Breast epithelium (tissue), 4 donors: Measurements from ENCODE around the gene SLC22A23. TPM values are rescaled to one million over a fixed set of nuclear protein-coding genes. Genes with fewer than 3 reads are reported as not detected.

Experiments
- DNase-seq, 2 donors: peaks; one replicate each; pipeline ENCODE4 v3.0.0-alpha.2; 2019; ENCODE audit warnings: low spot score in 2 of 2
- H3K27ac ChIP-seq, 2 donors: fragments of 200-600 bp; sonication (generic) in 1 of 2; one replicate each; pipeline ENCODE4 v1.5.1; 2016 to 2019; ENCODE audit warnings: mild to moderate bottlenecking in 1 of 2
- H3K27me3 ChIP-seq, 2 donors: fragments of 200-600 bp; sonication (generic) in 1 of 2; one replicate each; pipeline versions ENCODE4 v1.5.1 to v1.6.0; 2017 to 2019; ENCODE audit warnings: control low read depth in 1 of 2, mild to moderate bottlenecking in 1 of 2
- H3K36me3 ChIP-seq: fragments of 200-600 bp; one replicate; pipeline ENCODE4 v1.5.1; 2019
- H3K4me1 ChIP-seq, 2 donors: fragments of 200-600 bp; sonication (generic); one replicate each; pipeline ENCODE4 v1.5.1; 2016 to 2019; ENCODE audit warnings: control low read depth in 1 of 2
- H3K4me3 ChIP-seq, 3 donors: fragments of 200-600 bp; sonication (generic); 1 replicate in 2 of 3; 2 replicates in 1 of 3; pipeline ENCODE4 v1.5.1; 2016 to 2019; ENCODE audit warnings: mild to moderate bottlenecking in 3 of 3, moderate library complexity in 2 of 3
- H3K9me3 ChIP-seq, 2 donors: fragments of 200-600 bp; sonication (generic) in 1 of 2; one replicate each; pipeline ENCODE4 v1.5.1; 2016 to 2019; ENCODE audit warnings: control low read depth in 1 of 2
- POLR2A ChIP-seq: fragments of 450-650 bp; IDR thresholded peaks from one replicate; pipeline ENCODE4 v1.6.1; 2016; ENCODE audit warnings: antibody characterized with exemption, mild to moderate bottlenecking, moderate library complexity
- POLR2AphosphoS5 ChIP-seq, 3 donors: sonication (generic); formaldehyde crosslinking; IDR thresholded peaks; one replicate each; pipeline ENCODE4 v1.6.1; 2017; ENCODE audit warnings: antibody characterized with exemption in 3 of 3
- intact Hi-C: fragments of 100-400 bp; cut with DNase I; formaldehyde crosslinking; loops from one replicate; pipeline ENCODE4 v1.15.1; 2023; ENCODE audit warnings: low total_unique reads
- total RNA-seq, 3 donors: library from RNA; depleted of rRNA; stranded (reverse); fragments of >200 nt; gene quantifications; one replicate each; pipeline ENCODE4 v1.1.0, GENCODE V29; 2016
- TF ChIP-seq, protein P1 (sequence below), 3 donors: fragments of 450-650 bp; IDR thresholded peaks; one replicate each; pipeline ENCODE4 v1.5.1; 2016 to 2017; ENCODE audit warnings: antibody characterized with exemption in 3 of 3, mild to moderate bottlenecking in 3 of 3, moderate library complexity in 3 of 3

SLC22A23 gene
- total RNA-seq, 3 donors from 2014 or later: 10.9 to 26.3 (median 22.9) TPM

DNA sequence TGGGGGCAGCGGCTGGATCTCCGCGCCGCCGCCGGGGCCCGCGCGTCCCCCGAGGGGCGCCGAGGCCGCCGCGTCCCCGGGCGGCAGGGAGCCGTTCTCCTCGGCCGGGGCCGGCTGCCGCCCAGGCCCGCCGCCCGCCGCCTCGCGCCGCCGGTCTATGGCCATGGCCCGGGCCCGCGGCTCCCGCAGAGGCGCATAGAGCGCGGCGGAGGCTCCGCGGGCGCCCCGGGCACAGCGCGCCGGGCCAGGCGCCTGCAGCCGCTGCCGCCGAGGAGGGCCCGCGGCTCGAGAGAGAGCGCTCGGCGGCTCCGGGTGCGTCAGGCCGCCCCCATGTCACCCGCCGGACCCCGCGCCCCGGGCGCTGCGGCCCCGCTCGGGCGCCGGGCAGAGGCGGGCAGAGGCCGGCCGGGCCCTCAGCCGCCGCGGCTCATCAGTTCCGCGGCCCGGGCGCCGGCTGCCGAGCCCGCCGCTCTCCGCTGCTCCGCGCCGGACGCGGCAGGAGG, 404 bp downstream of the SLC22A23 start:
- no peak for TF ChIP-seq POLR2A
- TF ChIP-seq, protein P1, sequence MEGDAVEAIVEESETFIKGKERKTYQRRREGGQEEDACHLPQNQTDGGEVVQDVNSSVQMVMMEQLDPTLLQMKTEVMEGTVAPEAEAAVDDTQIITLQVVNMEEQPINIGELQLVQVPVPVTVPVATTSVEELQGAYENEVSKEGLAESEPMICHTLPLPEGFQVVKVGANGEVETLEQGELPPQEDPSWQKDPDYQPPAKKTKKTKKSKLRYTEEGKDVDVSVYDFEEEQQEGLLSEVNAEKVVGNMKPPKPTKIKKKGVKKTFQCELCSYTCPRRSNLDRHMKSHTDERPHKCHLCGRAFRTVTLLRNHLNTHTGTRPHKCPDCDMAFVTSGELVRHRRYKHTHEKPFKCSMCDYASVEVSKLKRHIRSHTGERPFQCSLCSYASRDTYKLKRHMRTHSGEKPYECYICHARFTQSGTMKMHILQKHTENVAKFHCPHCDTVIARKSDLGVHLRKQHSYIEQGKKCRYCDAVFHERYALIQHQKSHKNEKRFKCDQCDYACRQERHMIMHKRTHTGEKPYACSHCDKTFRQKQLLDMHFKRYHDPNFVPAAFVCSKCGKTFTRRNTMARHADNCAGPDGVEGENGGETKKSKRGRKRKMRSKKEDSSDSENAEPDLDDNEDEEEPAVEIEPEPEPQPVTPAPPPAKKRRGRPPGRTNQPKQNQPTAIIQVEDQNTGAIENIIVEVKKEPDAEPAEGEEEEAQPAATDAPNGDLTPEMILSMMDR (IDR thresholded peaks at IDR 0.05): no peak
- TF ChIP-seq POLR2AphosphoS5 (IDR thresholded peaks at IDR 0.05): no peak
- no peak for DNase-seq
- Histone ChIP-seq H3K27me3 (no peaks in the 10 kb centered on the region), H3K4me1 (peaks cover 0 to 2% of the 10 kb centered on the region in 2 donors), H3K36me3 (no peaks in the 10 kb centered on the region), H3K4me3 (peak overlapping the region; percentile 52 to 86 (median 68)), H3K27ac (peak overlapping the region; percentile 74 to 82), H3K9me3 (no peaks in the 10 kb centered on the region)
- intact Hi-C loops: no loop called here

DNA sequence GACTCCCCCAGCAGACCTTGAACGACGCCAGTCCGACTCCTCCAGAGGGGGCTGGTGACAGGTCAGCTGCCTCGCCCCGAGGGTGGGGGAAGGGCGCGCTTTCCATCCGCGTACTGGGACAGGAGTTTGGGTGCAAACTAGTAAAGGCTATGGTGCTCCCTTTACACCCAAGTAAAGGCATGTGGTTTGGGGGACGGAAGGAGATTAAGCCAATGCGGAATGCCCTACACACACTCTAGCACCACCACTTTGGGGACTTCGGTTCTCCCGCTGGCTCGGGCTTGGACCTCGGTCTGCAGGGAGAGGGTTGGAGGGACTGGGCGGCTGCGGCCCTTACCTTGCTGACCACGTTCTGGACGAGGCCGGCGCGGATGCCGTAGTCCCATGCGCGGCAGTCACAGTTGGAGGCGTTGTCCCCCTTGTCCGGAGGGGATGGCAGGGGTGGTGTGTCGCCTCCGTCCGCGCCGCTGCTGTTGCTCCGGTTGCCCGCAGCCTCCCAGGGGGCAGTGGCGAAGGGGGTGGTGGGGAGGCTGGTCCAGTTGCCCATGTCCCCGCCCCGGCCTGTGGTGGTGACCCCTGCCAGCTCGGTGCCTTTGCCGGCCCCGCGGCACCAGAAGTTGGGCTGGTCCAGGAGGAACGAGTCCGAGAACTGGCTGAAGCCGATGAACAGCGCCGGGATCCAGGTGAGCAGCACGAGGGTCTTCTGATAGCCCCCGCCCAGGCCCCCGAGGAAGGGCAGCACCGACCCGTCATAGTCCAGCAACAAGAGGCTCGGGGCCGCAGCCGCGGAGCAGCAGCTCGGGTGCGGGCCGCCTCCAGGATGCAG, 1.1 kb downstream of the SLC22A23 start:
- DNase-seq: peak in 1 of 2 donors; percentile 39

DNA sequence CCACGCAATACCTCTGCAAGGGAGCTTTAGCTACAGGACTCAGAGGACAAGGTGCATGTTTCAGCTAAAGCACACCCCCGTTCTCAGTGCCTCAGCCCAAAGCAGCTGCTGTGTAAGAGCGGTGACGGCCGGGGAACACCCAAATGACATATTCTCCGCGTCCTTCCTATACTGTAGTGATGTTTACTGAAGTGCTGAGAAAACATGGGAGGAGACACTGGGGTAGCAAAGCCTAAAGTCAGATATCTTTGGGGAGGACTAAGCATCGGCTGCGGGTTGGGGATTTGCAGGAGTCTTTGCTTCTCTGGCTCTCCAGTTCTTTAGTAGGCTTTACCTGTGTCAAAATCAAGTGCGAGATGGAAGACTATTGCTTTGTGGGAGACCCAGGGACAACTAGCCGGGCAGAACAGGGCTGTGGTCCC, 1.7 kb downstream of the SLC22A23 start:
- H3K9me3 ChIP-seq: no peaks in the 10 kb centered on the region
- H3K4me3 ChIP-seq: peak overlapping the region; percentile 52 to 86 (median 68)
- DNase-seq: no peak
- H3K36me3 ChIP-seq: no peaks in the 10 kb centered on the region
- TF ChIP-seq POLR2A (no peak), POLR2AphosphoS5 (IDR thresholded peaks at IDR 0.05) (no peak)
- TF ChIP-seq, protein P1 (IDR thresholded peaks at IDR 0.05): no peak
- peaks cover 0 to 2% of the 10 kb centered on the region in 2 donors for H3K4me1 ChIP-seq
- intact Hi-C loops: no loop called here
- peak overlapping the region; percentile 4 to 47 for H3K27ac ChIP-seq
- no peaks in the 10 kb centered on the region for H3K27me3 ChIP-seq

More for the DNA sequence above, 1.1 kb downstream of the SLC22A23 start:
- Histone ChIP-seq H3K27me3 (no peaks in the 10 kb centered on the region), H3K4me3 (peak overlapping the region; percentile 52 to 86 (median 68)), H3K36me3 (no peaks in the 10 kb centered on the region), H3K9me3 (no peaks in the 10 kb centered on the region), H3K4me1 (peaks cover 0 to 2% of the 10 kb centered on the region in 2 donors), H3K27ac (peak overlapping the region; percentile 47 to 74)
- TF ChIP-seq, protein P1 (IDR thresholded peaks at IDR 0.05): peak in 1 of 3 donors; percentile 10
- TF ChIP-seq POLR2A (no peak), POLR2AphosphoS5 (IDR thresholded peaks at IDR 0.05) (no peak)
- intact Hi-C loops: no loop called here

DNA sequence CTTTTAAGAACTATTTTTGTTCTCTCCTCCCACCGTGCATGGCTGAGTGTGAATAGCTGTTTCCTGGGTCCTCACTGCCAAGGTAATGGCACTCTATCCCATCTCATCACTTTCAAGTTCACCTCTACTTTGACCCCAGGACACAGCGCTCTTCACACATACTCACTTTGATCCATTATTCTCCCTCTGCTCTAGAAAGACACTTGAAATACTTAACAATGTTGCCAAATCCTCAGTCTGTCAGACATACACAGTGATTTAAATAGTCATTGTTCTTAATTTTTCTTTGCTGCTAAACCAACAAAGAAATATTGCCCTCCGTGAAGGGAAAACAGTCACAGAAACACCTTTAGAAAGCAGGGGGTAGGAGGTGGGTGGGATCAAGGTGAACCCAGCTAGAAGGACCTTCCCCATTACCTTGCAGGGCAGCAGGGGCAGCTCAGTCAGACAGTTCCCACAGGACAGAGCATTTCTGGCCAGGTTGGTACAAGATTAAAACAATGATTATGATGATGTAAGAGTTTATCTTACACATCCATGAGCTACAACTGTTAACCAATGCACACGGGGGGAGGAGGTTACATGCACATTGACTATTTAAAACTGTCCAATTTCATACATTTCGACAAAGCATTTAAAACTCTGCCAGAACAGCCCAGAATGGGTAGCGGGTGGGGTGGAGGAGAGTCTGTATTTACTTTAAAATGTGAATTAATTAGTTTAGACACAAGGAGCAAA, 2.4 kb downstream of the SLC22A23 start:
- Histone ChIP-seq H3K27me3 (no peaks in the 10 kb centered on the region), H3K4me3 (peak overlapping the region; percentile 52 to 86 (median 68)), H3K27ac (no peak overlapping the region), H3K36me3 (no peaks in the 10 kb centered on the region), H3K9me3 (no peaks in the 10 kb centered on the region), H3K4me1 (peaks cover 0 to 2% of the 10 kb centered on the region in 2 donors)
- TF ChIP-seq POLR2A: no peak
- intact Hi-C loops: no loop called here
- DNase-seq: no peak

DNA sequence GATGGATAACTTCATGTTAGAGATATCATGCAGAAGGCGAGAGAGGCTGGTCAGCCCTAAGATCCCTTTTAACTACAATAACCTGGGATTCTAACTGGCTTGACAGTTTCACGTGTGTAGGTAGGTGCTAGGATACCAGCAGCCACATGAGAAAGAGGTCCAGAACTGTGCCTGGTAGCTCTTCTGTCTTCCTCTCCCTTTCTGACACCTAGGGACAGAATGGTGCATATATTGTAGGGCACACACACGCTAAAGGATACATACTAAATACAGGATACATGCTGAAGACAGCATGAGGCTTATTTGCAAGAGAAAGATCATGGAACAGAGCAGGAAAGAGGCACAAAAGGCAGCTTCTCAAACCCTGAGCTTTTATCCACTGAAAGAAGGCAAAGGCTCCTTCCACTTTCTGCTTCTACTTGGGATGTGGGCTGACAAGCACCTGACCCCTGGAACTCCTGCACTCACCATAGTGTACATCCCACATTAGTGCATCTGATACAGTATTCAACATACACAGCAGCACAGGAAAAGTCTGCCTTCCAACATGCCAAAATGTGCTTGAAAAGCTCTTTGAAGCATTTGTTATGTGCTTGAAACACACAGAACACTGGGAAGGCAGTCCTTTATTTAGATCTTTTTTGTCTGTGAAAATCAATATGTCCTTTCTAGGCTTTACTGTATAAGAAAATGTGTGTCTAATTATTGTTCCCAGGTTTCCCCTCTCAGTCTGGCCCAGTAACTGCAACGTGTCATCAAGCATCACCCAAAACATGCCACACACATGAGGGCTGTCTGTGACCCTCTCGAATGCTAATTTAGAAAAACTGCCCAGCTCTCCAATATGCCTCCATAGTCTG, 3.2 kb downstream of the SLC22A23 start:
- DNase-seq: no peak
- Histone ChIP-seq H3K4me3 (peak overlapping the region in 2 of 3 donors; percentile 68 to 86), H3K4me1 (peaks cover 0 to 2% of the 10 kb centered on the region in 2 donors), H3K27me3 (no peaks in the 10 kb centered on the region), H3K27ac (no peak overlapping the region), H3K9me3 (no peaks in the 10 kb centered on the region), H3K36me3 (no peaks in the 10 kb centered on the region)
- intact Hi-C loops: no loop called here
- TF ChIP-seq, protein P1 (IDR thresholded peaks at IDR 0.05): no peak
- TF ChIP-seq POLR2AphosphoS5 (IDR thresholded peaks at IDR 0.05): no peak
- TF ChIP-seq POLR2A: no peak
